Measurements from ENCODE around the gene LRRN3.

Gene LRRN3

DNA sequence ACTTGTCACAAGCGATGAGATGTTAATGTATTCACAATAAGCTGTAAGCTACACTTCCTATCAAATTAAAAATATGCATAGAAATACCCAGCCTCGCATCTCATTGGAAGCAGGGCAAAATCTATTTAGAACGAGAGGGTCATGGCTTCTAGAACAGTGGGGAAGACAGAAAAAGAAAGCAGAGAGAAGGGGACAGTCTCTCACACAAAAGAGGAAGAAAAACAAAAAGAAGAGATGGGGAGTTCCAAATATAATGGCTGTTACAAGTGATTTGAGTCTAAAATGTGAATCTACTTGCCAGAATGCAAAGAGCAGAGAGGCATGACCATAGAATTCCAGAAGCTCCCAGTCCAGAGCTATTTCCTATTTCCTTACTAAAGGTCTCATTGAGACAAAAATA, 13.8 kb downstream of the LRRN3 start:
- DNase-seq (ENCODE audit: low read depth, low spot score): no peak

GRCh38 chr7:111105269-111105668, 14.3 kb downstream of the LRRN3 start:
- DNase-seq (ENCODE audit: low read depth, low spot score): no peak

DNA sequence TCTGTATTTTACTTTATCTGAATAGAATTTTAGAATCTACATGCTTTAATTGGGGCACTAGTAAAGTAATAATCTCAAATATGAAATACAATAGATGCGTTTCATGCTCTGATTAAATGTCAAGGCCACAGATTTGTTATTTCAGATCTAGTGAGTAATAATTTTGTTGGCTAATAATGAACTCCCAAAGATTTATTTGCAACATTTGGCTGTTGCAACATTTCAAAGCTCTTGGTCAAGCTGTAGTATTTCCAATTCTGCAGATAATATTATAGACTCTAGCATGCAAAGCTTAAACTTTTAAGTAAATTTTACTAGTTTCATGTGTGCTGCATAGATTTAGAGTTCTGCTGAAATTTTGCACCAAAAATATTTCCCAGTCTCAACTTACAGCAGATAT, 16.7 kb downstream of the LRRN3 start:
- DNase-seq (ENCODE audit: low read depth, low spot score): no peak

DNA sequence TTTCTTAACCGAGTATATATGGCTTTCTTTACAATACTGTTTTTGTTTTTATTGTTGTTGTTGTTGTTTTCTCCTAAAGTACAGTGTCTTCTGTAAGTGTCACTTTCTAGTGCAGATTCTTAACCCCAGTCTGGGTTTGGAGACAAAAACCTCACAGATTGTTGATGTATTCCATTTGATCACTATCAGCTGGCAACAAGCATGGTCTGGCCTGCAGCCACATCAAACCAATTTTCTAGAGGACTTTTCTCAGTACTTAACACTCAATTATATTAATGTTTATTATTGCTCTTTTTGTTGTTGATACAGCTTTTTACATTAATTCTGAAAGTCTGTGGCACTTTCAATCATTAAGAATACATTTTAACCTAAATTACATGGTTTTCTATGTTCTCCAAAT, 17.1 kb downstream of the LRRN3 start:
- DNase-seq (ENCODE audit: low read depth, low spot score): no peak

DNA sequence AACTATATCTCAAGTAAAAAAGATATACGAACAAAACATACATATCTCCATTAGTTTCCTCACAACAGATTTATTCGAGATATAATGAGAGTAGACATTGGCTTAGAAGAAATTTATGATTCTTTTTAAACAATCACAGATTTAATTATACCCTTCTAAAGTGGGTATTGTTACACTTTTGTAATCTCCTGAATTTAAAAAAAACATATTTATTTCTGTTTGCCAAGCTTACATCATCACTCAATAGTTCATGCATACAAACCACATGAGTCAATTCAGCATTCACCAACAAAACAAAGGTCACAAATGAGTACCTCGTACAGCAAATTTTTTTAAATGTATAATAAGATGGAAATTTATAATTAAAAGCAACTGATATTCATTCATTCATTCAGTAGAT, 17.6 kb downstream of the LRRN3 start:
- no peak for DNase-seq (ENCODE audit: low read depth, low spot score)

DNA sequence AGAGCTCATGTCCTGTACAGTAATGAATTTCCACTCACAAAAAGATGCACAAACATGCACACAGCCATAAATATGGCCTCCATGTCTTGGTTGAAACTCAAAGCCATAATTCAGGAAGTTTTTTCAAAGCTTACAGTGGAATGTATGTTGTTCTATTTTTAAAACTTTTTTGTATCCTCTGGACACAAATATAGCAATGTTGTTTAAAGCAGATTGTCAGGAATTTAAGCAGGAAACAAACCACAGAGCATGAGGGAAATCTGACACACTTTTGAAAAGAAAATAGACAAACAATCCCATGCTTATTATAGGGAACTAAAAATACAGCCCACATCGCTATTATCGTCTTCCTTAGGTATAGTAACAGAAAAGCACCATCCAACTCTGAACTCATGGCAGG, 21.5 kb downstream of the LRRN3 start:
- DNase-seq (ENCODE audit: low read depth, low spot score): no peak

- no peak for DNase-seq (ENCODE audit: low read depth, low spot score)
These were observed 22.5 kb downstream of the LRRN3 start for GRCh38 chr7:111113263-111114017.

- DNase-seq (ENCODE audit: low read depth, low spot score): no peak
These were observed 25.0 kb downstream of the LRRN3 start for GRCh38 chr7:111115966-111116365.

GRCh38 chr7:111126987-111127386, 36.1 kb downstream of the LRRN3 start:
- no peak for DNase-seq (ENCODE audit: low read depth, low spot score)

DNA sequence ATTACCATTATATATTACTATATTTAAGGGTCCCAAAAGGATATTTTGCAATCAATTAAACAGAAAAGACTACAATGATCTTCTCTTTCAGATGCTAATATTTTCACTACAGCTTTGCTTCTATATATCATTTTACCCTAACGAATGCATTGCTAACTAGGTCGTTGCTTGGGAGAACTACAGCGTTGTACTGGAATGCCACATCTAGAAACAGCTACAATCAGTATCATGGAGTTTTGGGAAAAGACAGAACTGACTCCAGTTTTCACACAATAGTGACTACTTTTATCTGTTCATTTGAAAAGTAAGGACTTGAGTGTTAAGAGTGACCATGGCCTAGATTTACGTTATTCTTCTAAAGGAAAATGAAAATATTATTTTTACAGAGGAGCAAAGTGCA, 38.5 kb downstream of the LRRN3 start:
- DNase-seq (ENCODE audit: low read depth, low spot score): no peak

DNA sequence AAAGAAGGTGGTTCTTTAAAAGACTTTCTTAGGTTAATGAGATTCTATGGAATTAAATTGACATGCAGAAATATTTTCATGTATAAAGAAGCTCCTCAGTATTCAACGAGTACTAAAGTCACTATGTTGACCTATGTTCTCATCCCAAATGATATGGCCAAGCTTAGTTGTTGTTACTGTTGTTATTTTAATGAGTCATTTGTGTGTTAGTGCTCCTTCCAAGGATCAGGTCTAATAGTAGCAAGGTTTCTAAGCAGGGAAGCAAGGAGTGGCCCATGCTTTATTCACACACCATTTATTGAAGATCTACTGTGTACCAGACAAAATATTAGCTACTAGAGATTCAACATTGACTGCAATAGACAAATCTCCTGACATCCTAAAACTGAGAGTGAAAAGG, 41.9 kb downstream of the LRRN3 start:
- DNase-seq (ENCODE audit: low read depth, low spot score): no peak

DNA sequence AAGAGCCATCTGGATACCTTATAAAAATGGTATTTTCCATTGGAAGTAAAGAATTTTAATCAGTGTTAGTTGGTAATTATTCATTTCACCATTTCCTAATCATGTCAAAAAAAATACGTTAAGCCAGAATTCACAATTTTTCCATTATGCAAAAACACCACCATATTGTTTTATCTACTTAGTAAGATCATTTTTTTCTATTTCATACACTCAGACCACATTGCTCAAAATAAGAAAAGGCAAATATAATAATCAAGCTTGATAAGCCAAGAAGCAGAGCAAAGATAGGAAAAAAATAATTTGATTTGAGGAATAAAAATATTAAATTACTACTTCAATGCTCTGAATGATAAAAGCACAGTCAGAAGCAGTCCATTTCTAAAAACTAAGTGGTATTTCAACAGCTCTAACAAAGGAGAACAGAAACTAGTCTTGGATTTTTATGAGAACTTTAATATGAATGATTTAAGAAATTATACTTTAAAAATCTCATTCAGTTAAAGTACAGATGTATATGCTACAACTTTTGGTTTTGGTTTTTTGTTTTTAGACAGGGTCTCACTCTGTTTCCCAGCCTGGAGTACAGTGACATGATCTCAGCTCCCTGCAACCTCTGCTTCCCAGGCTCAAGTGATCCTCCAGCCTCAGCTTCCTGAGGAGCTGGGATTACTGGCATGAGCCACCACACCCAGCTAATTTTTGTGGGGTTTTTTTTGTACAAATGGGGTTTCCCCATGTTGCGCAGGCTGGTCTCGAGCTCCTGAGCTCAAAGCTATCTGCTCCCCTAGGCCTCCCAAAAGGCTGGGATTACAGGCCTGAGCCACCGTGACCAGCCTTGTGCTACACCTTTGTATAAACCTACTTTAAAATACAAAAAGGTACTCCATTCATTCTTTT, 46.6 kb downstream of the LRRN3 start:
- no peak for DNase-seq (ENCODE audit: low read depth, low spot score)

- DNase-seq (ENCODE audit: low read depth, low spot score): peak; percentile 7
These were observed 47.3 kb downstream of the LRRN3 start for GRCh38 chr7:111138193-111138569.

DNA sequence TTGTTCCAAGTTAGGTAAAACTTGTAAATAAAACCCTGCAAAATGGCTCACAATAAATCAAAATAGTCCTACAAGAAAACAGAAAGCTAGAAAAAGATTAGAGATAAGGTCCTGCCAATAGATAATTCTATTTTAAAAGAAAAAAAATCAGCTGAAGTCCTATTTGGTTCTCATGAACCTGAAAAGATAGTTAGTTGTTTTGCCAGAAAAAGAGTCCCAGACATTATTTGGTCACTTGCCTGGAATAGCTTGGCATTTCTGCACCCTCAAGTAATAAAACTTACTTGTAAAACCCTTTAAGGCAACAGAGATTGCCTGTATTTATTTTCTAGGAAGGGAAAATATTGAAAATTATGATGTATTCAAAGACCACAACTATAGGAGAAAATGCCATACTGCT, 47.7 kb downstream of the LRRN3 start:
- DNase-seq (ENCODE audit: low read depth, low spot score): no peak

GRCh38 chr7:111140091-111140865, 49.4 kb downstream of the LRRN3 start:
- DNase-seq (ENCODE audit: low read depth, low spot score): no peak

GRCh38 chr7:111145472-111145871, 54.5 kb downstream of the LRRN3 start:
- no peak for DNase-seq (ENCODE audit: low read depth, low spot score)

GRCh38 chr7:111146136-111146535, 55.2 kb downstream of the LRRN3 start:
- no peak for DNase-seq (ENCODE audit: low read depth, low spot score)

DNA sequence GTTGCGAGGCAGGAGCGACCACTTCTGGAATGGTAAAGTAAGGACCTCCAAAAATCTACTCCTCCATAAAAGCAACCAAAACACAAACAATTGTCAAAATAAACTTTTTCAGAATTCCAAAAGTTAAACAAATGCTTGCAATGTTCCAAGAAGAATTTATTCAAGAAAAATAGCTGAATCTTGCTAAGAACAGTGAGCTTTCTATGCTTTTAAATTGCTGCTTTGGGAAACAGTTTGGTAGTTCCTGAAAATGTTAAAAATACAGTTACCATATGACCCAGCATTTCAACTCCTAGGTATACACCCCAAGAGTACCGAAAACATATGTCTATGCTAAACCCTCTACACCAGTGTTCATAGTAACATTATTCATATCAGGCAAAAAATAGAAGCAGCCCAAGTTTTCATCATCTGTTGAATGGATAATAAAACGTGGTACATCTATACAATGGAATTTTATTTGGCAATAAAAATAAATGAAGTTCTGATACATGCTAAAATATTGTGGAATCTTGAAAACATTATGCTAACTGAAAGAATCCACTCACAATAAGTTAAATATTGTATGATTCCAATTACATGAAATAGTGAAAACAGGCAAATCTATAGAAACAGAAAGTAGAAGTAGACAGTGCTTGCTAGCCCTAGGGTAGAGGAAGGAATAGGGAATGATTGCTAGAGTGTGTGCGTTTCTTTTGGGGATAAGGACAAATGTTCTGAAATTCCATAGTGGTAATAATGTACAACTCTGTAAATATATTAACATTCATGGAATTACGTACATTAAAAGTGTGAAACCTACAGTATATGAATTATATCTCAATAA, 57.0 kb downstream of the LRRN3 start:
- no peak for DNase-seq (ENCODE audit: low read depth, low spot score)

GRCh38 chr7:111150709-111151108, 59.8 kb downstream of the LRRN3 start:
- no peak for DNase-seq (ENCODE audit: low read depth, low spot score)

DNA sequence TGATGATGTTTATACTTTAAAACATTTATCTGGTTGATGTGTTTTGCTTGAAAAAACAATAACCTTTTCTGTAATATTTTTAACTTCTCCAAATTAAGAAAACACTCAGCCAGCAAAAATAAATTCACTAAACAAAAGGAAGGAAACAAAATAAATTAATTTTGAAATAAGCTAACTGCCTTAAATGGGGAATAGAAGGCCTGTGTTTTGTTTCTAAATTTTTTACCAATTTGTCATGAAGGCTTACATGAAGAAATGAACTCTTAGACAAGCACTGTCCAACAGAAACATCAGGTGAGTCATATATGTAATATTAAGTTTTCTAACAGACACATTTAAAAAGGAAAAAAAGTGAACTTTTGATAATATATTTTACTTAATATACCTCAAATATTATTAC, 68.5 kb downstream of the LRRN3 start:
- DNase-seq (ENCODE audit: low read depth, low spot score): no peak

- no peak for DNase-seq (ENCODE audit: low read depth, low spot score)
These were observed 69.4 kb downstream of the LRRN3 start for GRCh38 chr7:111160297-111160696.

Measured in activated naive CD8-positive, alpha-beta T cell treated with anti-CD3 and anti-CD28 coated beads, Interleukin-2, amount 50 U/mL, for 16 hours (primary cell).